GM11168 (cell line): ENCODE measurements around the gene SEMA5A.

Experiments used
- in situ Hi-C: fragments of 300-500 bp; cut with MboI; formaldehyde crosslinking; loops from one replicate; pipeline ENCODE4 v1.12.0; 2022; ENCODE audit warnings: low sequenced_read_pairs; ENCODE audit not compliant: unreplicated experiment

The SEMA5A gene

GRCh38 chr5:9445826-9446388 lies 100.0 kb downstream of the SEMA5A start:
- in situ Hi-C loops = no loop called here

GRCh38 chr5:9444346-9444745 lies 101.5 kb downstream of the SEMA5A start:
- in situ Hi-C loops = no loop called here

- in situ Hi-C loops = no loop called here
Observed at GRCh38 chr5:9441610-9442009, 104.3 kb downstream of the SEMA5A start.

- in situ Hi-C loops = no loop called here
Observed at GRCh38 chr5:9440517-9440916, 105.4 kb downstream of the SEMA5A start.

- in situ Hi-C loops = no loop called here
Observed at GRCh38 chr5:9439531-9440292, 106.2 kb downstream of the SEMA5A start.

- in situ Hi-C loops = no loop called here
Observed at GRCh38 chr5:9438596-9439354, 107.1 kb downstream of the SEMA5A start.

GRCh38 chr5:9437741-9438240 lies 108.1 kb downstream of the SEMA5A start:
- in situ Hi-C loops = no loop called here

- in situ Hi-C loops = no loop called here
Observed at GRCh38 chr5:9431496-9432258, 114.2 kb downstream of the SEMA5A start.

GRCh38 chr5:9431151-9431495 lies 114.8 kb downstream of the SEMA5A start:
- in situ Hi-C loops = no loop called here

- in situ Hi-C loops = no loop called here
Observed at GRCh38 chr5:9430306-9430705, 115.6 kb downstream of the SEMA5A start.

- in situ Hi-C loops = no loop called here
Observed at GRCh38 chr5:9429691-9430215, 116.1 kb downstream of the SEMA5A start.

GRCh38 chr5:9428272-9428671 lies 117.6 kb downstream of the SEMA5A start:
- in situ Hi-C loops = no loop called here

GRCh38 chr5:9425710-9426109 lies 120.2 kb downstream of the SEMA5A start:
- in situ Hi-C loops = no loop called here

- in situ Hi-C loops = no loop called here
Observed at GRCh38 chr5:9423571-9423970, 122.3 kb downstream of the SEMA5A start.

- in situ Hi-C loops = no loop called here
Observed at GRCh38 chr5:9421884-9422283, 124.0 kb downstream of the SEMA5A start.

- in situ Hi-C loops = no loop called here
Observed at GRCh38 chr5:9419794-9420193, 126.1 kb downstream of the SEMA5A start.

- in situ Hi-C loops = no loop called here
Observed at GRCh38 chr5:9415566-9415965, 130.3 kb downstream of the SEMA5A start.

- in situ Hi-C loops = no loop called here
Observed at GRCh38 chr5:9415091-9415490, 130.8 kb downstream of the SEMA5A start.

GRCh38 chr5:9411142-9411541 lies 134.7 kb downstream of the SEMA5A start:
- in situ Hi-C loops = no loop called here

- in situ Hi-C loops = no loop called here
Observed at GRCh38 chr5:9409413-9409960, 136.4 kb downstream of the SEMA5A start.
